Measurements from ENCODE around the gene OR14C36. TPM values are rescaled to one million over a fixed set of nuclear protein-coding genes. Genes with fewer than 3 reads are reported as not detected.

Gene OR14C36
- total and polyA plus RNA-seq, 9 donors = not detected

- Histone ChIP-seq H3K27me3 (no peaks in the 10 kb centered on the region), H3K4me3 (no peak overlapping the region), H3K27ac (no peak overlapping the region), H3K36me3 (no peaks in the 10 kb centered on the region), H3K4me1 (ENCODE audit: insufficient read depth) (no peaks in the 10 kb centered on the region), H3K9me3 (no peaks in the 10 kb centered on the region)
- TF ChIP-seq POLR2A (IDR thresholded peaks at IDR 0.05) (no peak), EP300 (IDR thresholded peaks at IDR 0.05) (no peak), CTCF (IDR thresholded peaks at IDR 0.05) (no peak)
- 43 to 58% (median 44%) methylated on average over 2 of the region's 2 CpGs for WGBS, 3 donors
- intact Hi-C loops (cut with DNase I) = no loop called here
- DNase-seq = no peak
These were observed 44.5 kb downstream of the OR14C36 start for GRCh38 chr1:248393050-248393449.

Other genes with a start within 250 kb of the OR14C36 start
- not detected for gene OR2M5, start 203.6 kb upstream of the OR14C36 start, total RNA-seq
- gene OR2M5, start 203.6 kb upstream of the OR14C36 start, polyA plus RNA-seq = not detected
- not detected for gene OR2M2, start 174.0 kb upstream of the OR14C36 start, total RNA-seq
- gene OR2M2, start 174.0 kb upstream of the OR14C36 start, polyA plus RNA-seq = not detected
- under 1 TPM in 1 of 7 donors, not detected in 6; 0.11 TPM for gene OR2M3, start 151.5 kb upstream of the OR14C36 start, total RNA-seq
- gene OR2M3, start 151.5 kb upstream of the OR14C36 start, polyA plus RNA-seq = not detected
- gene OR2M4, start 117.4 kb upstream of the OR14C36 start, total RNA-seq = under 1 TPM in 1 of 7 donors, not detected in 6; under 0.01 TPM
- gene OR2M4, start 117.4 kb upstream of the OR14C36 start, polyA plus RNA-seq = not detected
- gene OR2T33, start 70.8 kb upstream of the OR14C36 start, total RNA-seq = not detected
- not detected for gene OR2T33, start 70.8 kb upstream of the OR14C36 start, polyA plus RNA-seq
- gene OR2T12, start 45.4 kb upstream of the OR14C36 start, total RNA-seq = not detected
- not detected for gene OR2T12, start 45.4 kb upstream of the OR14C36 start, polyA plus RNA-seq
- not detected for gene OR2M7, start 24.2 kb upstream of the OR14C36 start, total RNA-seq
- gene OR2M7, start 24.2 kb upstream of the OR14C36 start, polyA plus RNA-seq = not detected
- not detected for gene OR2T4, start 12.9 kb downstream of the OR14C36 start, total RNA-seq
- gene OR2T4, start 12.9 kb downstream of the OR14C36 start, polyA plus RNA-seq = not detected
- gene OR2T6, start 27.0 kb downstream of the OR14C36 start, total RNA-seq = not detected
- gene OR2T6, start 27.0 kb downstream of the OR14C36 start, polyA plus RNA-seq = not detected
- not detected for gene OR2T1, start 54.3 kb downstream of the OR14C36 start, total RNA-seq
- gene OR2T1, start 54.3 kb downstream of the OR14C36 start, polyA plus RNA-seq = not detected
- gene OR2T2, start 96.9 kb downstream of the OR14C36 start, total RNA-seq = under 1 TPM in 2 of 7 donors, not detected in 5; 0.10 to 0.46 TPM
- gene OR2T2, start 96.9 kb downstream of the OR14C36 start, polyA plus RNA-seq = not detected
- not detected for gene OR2T3, start 124.6 kb downstream of the OR14C36 start, total RNA-seq
- gene OR2T3, start 124.6 kb downstream of the OR14C36 start, polyA plus RNA-seq = not detected
- gene OR2T5, start 139.8 kb downstream of the OR14C36 start, total RNA-seq = under 1 TPM in 1 of 7 donors, not detected in 6; 0.10 TPM
- gene OR2T5, start 139.8 kb downstream of the OR14C36 start, polyA plus RNA-seq = not detected
- gene OR2G6, start 159.3 kb downstream of the OR14C36 start, total RNA-seq = under 1 TPM in 1 of 7 donors, not detected in 6; 0.23 TPM
- gene OR2G6, start 159.3 kb downstream of the OR14C36 start, polyA plus RNA-seq = not detected
- not detected for gene OR2T29, start 214.0 kb downstream of the OR14C36 start, total RNA-seq
- not detected for gene OR2T29, start 214.0 kb downstream of the OR14C36 start, polyA plus RNA-seq
- gene OR2T34, start 226.0 kb downstream of the OR14C36 start, total RNA-seq = not detected
- gene OR2T34, start 226.0 kb downstream of the OR14C36 start, polyA plus RNA-seq = not detected
- 1 to 10 TPM in 1 of 7 donors, not detected in 6; 2.1 TPM for gene OR2T10, start 248.9 kb downstream of the OR14C36 start, total RNA-seq
- not detected for gene OR2T10, start 248.9 kb downstream of the OR14C36 start, polyA plus RNA-seq

Measured in ovary (tissue), 9 donors.